ENCODE data around the gene AUP1.
A peak's percentile ranks its signal among the peaks of the same experiment; 100 is the strongest.

The AUP1 gene

DNA sequence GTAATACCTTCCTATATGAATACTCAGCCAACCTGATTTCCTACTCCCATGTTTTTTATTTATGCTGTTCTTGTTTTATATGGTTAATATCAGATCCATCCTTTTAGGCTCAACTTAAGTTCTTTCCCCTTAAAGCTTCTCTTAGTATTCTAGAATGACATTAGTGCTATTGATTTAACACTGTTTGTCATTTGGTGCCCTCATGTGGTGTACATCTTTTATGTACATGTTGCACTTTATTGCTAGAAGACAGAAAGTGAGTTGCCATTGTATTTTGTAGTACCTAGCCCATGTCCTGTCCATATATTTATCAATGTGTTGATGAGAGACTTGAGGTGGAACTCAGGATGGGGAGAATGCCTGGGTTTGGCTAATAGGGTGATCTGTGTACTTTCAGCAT, 2.7 kb upstream of the AUP1 start:
- no peak overlapping the region for H3K27ac ChIP-seq
- CTCF ChIA-PET: interaction anchor here (0.6 to 4.3 kb wide), 20 partner anchors 9 to 197 kb away, joined by 3 to 41 read pairs (median 4); partner anchors contain the start of genes CCDC142, INO80B, PCGF1 and TTC31
- TF ChIP-seq, protein P1, sequence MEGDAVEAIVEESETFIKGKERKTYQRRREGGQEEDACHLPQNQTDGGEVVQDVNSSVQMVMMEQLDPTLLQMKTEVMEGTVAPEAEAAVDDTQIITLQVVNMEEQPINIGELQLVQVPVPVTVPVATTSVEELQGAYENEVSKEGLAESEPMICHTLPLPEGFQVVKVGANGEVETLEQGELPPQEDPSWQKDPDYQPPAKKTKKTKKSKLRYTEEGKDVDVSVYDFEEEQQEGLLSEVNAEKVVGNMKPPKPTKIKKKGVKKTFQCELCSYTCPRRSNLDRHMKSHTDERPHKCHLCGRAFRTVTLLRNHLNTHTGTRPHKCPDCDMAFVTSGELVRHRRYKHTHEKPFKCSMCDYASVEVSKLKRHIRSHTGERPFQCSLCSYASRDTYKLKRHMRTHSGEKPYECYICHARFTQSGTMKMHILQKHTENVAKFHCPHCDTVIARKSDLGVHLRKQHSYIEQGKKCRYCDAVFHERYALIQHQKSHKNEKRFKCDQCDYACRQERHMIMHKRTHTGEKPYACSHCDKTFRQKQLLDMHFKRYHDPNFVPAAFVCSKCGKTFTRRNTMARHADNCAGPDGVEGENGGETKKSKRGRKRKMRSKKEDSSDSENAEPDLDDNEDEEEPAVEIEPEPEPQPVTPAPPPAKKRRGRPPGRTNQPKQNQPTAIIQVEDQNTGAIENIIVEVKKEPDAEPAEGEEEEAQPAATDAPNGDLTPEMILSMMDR (conservative IDR thresholded peaks at IDR 0.05; ENCODE audit: low read depth): peak; percentile 40
- POLR2A ChIA-PET (ENCODE audit: low non-redundant PET): no interaction called here
- no peak for DNase-seq (ENCODE audit: low spot score)

GRCh38 chr2:74531666-74532065, 2.2 kb upstream of the AUP1 start:
- ChIA-PET CTCF (interaction anchor here (0.6 to 4.3 kb wide), 18 partner anchors 10 to 197 kb away, joined by 3 to 41 read pairs (median 4); partner anchors contain the start of genes CCDC142, INO80B, PCGF1 and TTC31), POLR2A (ENCODE audit: low non-redundant PET) (no interaction called here)
- TF ChIP-seq, protein P1 (conservative IDR thresholded peaks at IDR 0.05; ENCODE audit: low read depth): no peak
- DNase-seq (ENCODE audit: low spot score): no peak
- no peak overlapping the region for H3K27ac ChIP-seq

DNA sequence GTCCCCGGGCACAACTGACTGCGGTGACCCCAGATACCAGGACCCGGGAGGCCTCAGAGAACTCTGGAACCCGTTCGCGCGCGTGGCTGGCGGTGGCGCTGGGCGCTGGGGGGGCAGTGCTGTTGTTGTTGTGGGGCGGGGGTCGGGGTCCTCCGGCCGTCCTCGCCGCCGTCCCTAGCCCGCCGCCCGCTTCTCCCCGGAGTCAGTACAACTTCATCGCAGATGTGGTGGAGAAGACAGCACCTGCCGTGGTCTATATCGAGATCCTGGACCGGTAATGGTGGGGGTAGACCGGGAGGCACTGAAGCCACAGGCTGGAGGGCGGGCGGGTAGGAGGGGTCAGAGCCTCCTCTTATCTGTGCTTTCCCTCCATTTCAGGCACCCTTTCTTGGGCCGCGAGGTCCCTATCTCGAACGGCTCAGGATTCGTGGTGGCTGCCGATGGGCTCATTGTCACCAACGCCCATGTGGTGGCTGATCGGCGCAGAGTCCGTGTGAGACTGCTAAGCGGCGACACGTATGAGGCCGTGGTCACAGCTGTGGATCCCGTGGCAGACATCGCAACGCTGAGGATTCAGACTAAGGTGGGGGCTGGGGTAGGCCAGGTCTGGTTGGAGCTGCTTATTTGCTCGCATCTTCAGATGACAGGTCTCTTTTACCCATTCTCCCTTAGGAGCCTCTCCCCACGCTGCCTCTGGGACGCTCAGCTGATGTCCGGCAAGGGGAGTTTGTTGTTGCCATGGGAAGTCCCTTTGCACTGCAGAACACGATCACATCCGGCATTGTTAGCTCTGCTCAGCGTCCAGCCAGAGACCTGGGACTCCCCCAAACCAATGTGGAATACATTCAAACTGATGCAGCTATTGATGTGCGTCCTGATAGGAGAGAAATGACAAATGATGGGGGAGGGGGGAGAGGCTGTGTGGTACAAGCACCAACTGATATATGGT, 1.0 kb upstream of the AUP1 start:
- TF ChIP-seq, protein P1 (conservative IDR thresholded peaks at IDR 0.05; ENCODE audit: low read depth): no peak
- POLR2A ChIA-PET (ENCODE audit: low non-redundant PET): interaction anchor here (0.6 kb wide), 2 partner anchors 20 to 47 kb away, joined by 3 to 12 read pairs; no protein-coding TSS in a partner anchor
- CTCF ChIA-PET: interaction anchor here (0.5 to 4.3 kb wide), 2 partner anchors 22 to 49 kb away, joined by 3 to 41 read pairs; partner anchors contain the start of genes CCDC142 and TTC31
- DNase-seq (ENCODE audit: low spot score): no peak
- H3K27ac ChIP-seq: peak overlapping the region; percentile 83

DNA sequence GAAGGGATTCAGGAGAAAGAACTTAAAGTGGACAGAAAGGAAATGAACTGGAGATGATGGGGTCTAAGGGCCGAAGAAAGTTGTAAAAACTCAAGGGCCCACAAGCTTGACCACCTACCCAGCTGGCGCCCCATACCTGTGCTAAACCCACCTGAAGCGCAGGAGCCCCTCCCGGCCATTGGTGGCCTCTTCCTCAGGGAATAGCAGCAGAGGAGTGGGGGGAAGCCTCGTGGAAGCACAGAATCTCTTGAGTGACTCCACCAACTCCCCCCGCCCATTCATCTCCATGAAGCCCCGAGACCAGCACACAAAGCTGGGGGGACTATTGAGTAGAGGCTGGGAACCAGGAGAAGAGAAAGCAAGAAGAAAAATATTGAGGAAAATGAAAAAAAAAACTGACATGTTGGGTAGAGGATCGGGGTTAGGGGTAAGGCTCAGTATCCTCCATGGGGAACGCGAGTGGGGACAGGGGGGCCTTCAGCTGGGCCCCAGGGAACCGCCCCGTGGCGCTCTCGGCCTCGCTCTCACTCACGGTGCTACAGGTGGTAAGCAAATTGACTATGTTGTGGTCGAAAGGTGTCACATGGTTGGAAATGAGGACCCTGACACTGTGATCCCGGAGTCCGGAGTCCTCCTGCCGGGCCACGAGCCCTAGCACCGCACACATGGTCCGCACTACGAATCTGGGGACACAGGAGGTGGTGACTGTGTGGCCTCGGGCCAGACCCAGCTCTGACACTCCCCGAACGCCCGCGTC, 728 bp downstream of the AUP1 start:
- no peak for DNase-seq (ENCODE audit: low spot score)
- ChIA-PET CTCF (interaction anchor here (0.6 to 4.3 kb wide), 3 partner anchors 47 to 138 kb away, joined by 3 to 41 read pairs (median 5); partner anchors contain the start of genes CCDC142 and TTC31), POLR2A (ENCODE audit: low non-redundant PET) (interaction anchor here (0.5 to 0.8 kb wide), 4 partner anchors 20 to 137 kb away, joined by 3 to 4 read pairs (median 3); no protein-coding TSS in a partner anchor)
- TF ChIP-seq, protein P1 (conservative IDR thresholded peaks at IDR 0.05; ENCODE audit: low read depth): no peak
- peak overlapping the region; percentile 83 for H3K27ac ChIP-seq

DNA sequence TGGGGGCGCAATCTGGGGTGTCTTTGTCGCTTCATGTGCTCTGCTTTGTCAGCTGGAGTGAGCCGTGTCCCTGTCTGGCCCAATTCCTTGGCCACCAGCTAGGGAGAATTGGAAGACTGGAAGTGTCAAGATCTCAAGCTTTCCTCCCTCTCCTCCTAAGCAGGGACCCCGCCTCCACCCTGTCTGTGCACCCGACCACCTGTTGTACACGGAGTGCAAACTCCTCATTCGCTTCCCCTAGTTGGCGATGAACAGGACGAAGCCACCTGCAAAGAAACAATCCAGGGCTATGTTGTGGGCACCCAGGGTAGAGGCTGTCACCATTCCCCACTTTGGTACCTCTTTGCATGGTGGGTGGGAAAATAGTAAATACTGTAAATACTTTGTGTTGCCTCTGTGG, 1.8 kb downstream of the AUP1 start:
- CTCF ChIA-PET: no interaction called here
- TF ChIP-seq, protein P1 (conservative IDR thresholded peaks at IDR 0.05; ENCODE audit: low read depth): no peak
- POLR2A ChIA-PET (ENCODE audit: low non-redundant PET): no interaction called here
- H3K27ac ChIP-seq: no peak overlapping the region
- no peak for DNase-seq (ENCODE audit: low spot score)

Data from RWPE1 (cell line).